NCI-H2107 treated with DMSO at 0.1 percent for 48 hours (cell line): ENCODE results near the gene TEX11.
A peak's percentile ranks its signal among the peaks of the same experiment; 100 is the strongest.
"Not testable (repeated sequence)": the region's sequence is repeated elsewhere in the genome, so short reads cannot be mapped to it uniquely, and the experiment has no call there.

Experiments used
- DNase-seq: peaks from one replicate; lab custom pipeline; 2025; ENCODE audit not compliant: unreplicated experiment; lab: John Stamatoyannopoulos, UW

TEX11 gene

GRCh38 chrX:70613295-70613694 lies 295.2 kb downstream of the TEX11 start:
- no peak for DNase-seq

- no peak for DNase-seq
Measured at GRCh38 chrX:70605352-70605751, 303.2 kb downstream of the TEX11 start.

- no peak for DNase-seq
Measured at GRCh38 chrX:70592091-70592490, 316.4 kb downstream of the TEX11 start.

- DNase-seq: not testable (repeated sequence)
Measured at GRCh38 chrX:70587158-70587557, 321.4 kb downstream of the TEX11 start.

- DNase-seq: no peak
Measured at GRCh38 chrX:70577442-70577841, 331.1 kb downstream of the TEX11 start.

- not testable (repeated sequence) for DNase-seq
Measured at GRCh38 chrX:70569922-70570576, 338.5 kb downstream of the TEX11 start.

GRCh38 chrX:70554948-70555347 lies 353.6 kb downstream of the TEX11 start:
- no peak for DNase-seq

GRCh38 chrX:70554523-70554922 lies 354.0 kb downstream of the TEX11 start:
- no peak for DNase-seq

- peak; percentile 3 for DNase-seq
Measured at GRCh38 chrX:70554081-70554480, 354.4 kb downstream of the TEX11 start.

GRCh38 chrX:70553516-70553915 lies 355.0 kb downstream of the TEX11 start:
- DNase-seq: no peak

GRCh38 chrX:70552130-70552704 lies 356.3 kb downstream of the TEX11 start:
- no peak for DNase-seq

GRCh38 chrX:70549429-70549828 lies 359.1 kb downstream of the TEX11 start:
- DNase-seq: no peak

GRCh38 chrX:70535198-70535597 lies 373.3 kb downstream of the TEX11 start:
- no peak for DNase-seq

GRCh38 chrX:70527610-70528345 lies 380.7 kb downstream of the TEX11 start:
- no peak for DNase-seq

- no peak for DNase-seq
Measured at GRCh38 chrX:70527053-70527452, 381.5 kb downstream of the TEX11 start.

- DNase-seq: peak; percentile 13
Measured at GRCh38 chrX:70525733-70526132, 382.8 kb downstream of the TEX11 start.

- not testable (repeated sequence) for DNase-seq
Measured at GRCh38 chrX:70515692-70516091, 392.8 kb downstream of the TEX11 start.

GRCh38 chrX:70515270-70515669 lies 393.2 kb downstream of the TEX11 start:
- DNase-seq: not testable (repeated sequence)

GRCh38 chrX:70509078-70509477 lies 399.4 kb downstream of the TEX11 start:
- no peak for DNase-seq

GRCh38 chrX:70508296-70508911 lies 400.1 kb downstream of the TEX11 start:
- DNase-seq: peak; percentile 38

GRCh38 chrX:70505451-70505841 lies 403.1 kb downstream of the TEX11 start:
- DNase-seq: no peak
